ENCODE data around the gene COPA. TPM values are rescaled to one million over a fixed set of nuclear protein-coding genes. Genes with fewer than 3 reads are reported as not detected.

Gene COPA
- total and polyA plus RNA-seq, 2 experiments from 2014 or later = 141 to 151 TPM

DNA sequence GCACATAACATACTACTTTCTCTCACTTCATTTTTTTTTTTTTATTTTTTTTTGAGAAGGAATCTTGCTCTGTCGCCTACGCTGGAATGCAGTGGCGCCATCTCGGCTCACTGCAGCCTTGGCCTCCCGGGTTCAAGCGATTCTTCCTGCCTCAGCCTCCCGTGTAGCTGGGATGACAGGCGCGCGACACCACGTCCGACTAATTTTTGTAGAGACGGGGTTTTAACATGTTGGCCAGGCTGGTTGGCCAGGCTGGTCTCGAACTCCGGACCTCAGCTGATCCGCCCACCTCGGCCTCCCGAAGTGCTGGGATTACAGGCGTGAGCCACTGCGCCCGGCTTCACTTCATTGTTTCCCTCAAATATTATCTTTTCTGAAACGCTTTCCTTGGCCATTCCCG lies 57.5 kb downstream of the COPA start:
- Histone ChIP-seq H2AFZ (no peak overlapping the region), H3K4me3 (no peak overlapping the region)
- TF ChIP-seq, protein P1, sequence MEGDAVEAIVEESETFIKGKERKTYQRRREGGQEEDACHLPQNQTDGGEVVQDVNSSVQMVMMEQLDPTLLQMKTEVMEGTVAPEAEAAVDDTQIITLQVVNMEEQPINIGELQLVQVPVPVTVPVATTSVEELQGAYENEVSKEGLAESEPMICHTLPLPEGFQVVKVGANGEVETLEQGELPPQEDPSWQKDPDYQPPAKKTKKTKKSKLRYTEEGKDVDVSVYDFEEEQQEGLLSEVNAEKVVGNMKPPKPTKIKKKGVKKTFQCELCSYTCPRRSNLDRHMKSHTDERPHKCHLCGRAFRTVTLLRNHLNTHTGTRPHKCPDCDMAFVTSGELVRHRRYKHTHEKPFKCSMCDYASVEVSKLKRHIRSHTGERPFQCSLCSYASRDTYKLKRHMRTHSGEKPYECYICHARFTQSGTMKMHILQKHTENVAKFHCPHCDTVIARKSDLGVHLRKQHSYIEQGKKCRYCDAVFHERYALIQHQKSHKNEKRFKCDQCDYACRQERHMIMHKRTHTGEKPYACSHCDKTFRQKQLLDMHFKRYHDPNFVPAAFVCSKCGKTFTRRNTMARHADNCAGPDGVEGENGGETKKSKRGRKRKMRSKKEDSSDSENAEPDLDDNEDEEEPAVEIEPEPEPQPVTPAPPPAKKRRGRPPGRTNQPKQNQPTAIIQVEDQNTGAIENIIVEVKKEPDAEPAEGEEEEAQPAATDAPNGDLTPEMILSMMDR (IDR thresholded peaks at IDR 0.05; ENCODE audit: poor library complexity) = no peak
- TF ChIP-seq EZH2phosphoT487 (IDR thresholded peaks at IDR 0.05; ENCODE audit: low read depth, severe bottlenecking, unreplicated experiment) = no peak
- no peak for TF ChIP-seq EZH2 (IDR thresholded peaks at IDR 0.05; ENCODE audit: borderline replicate concordance)

DNA sequence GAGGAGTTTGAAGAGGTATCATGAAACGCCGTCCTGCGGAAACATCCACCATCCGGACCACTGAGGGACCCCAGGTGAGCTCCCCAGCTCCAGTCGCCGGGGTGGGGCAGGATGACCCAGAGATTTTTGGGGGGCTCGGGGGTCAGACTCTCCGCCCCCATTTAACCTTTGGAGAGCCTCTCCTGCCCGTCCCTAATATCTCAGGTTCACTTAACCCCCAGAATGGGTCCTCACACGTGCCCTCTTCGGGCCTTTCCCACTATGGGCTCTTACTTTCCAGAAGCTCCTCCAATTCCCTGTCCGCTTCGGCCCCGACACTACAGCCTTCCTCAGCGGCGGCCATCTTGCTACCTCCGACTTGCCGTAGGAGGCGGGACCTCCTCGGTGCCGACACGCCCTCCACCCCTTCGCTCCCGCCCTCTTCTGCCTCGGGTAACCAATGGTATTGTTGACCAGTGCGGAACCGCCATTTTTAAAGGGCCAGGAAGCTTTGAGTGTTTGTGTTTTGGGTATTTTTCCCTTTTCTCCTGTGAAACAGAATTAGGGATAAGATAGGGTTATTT lies 58.2 kb downstream of the COPA start, which contains the start of gene PEX19:
Gene PEX19, minus strand, starts transcription at position 352 of the 563 bp plus-strand sequence. Its CDS starts 9 bp downstream, at position 343.
- peak within 1 kb of the TSS; percentile 86 for H3K4me2 ChIP-seq
- H3K9me3 ChIP-seq (ENCODE audit: low read depth) = no peaks in the 10 kb centered on the region
- no peaks in the 10 kb centered on the region for H3K27me3 ChIP-seq
- peak within 1 kb of the TSS; percentile 88 for H3K27ac ChIP-seq
- peak within 1 kb of the TSS; percentile 55 for H3K4me3 ChIP-seq
- peaks cover 11% of the 10 kb centered on the region for H3K4me1 ChIP-seq (ENCODE audit: insufficient read depth)
- peak within 1 kb of the TSS; percentile 85 for H2AFZ ChIP-seq
- H3K9me2 ChIP-seq (replicated peaks; ENCODE audit: insufficient read depth) = no peaks in the 10 kb centered on the region
- H4K20me1 ChIP-seq (ENCODE audit: insufficient read depth, poor library complexity, severe bottlenecking) = no peaks in the 10 kb centered on the region
- no peaks in the 10 kb centered on the region for H3K36me3 ChIP-seq (replicated peaks; ENCODE audit: insufficient read depth, low read depth)
- DNase-seq (ENCODE audit: low spot score) = peak; percentile 94
- peaks cover 19% of the 10 kb centered on the region for H3K79me2 ChIP-seq
- TF ChIP-seq, protein P1 (IDR thresholded peaks at IDR 0.05; ENCODE audit: poor library complexity) = no peak
- TF ChIP-seq EZH2 (IDR thresholded peaks at IDR 0.05; ENCODE audit: borderline replicate concordance) (no peak), EZH2phosphoT487 (IDR thresholded peaks at IDR 0.05; ENCODE audit: low read depth, severe bottlenecking, unreplicated experiment) (no peak)
- under 1% methylated on average over 26 of the region's 27 CpGs for WGBS (ENCODE audit: low lambda C conversion rate, missing lambda C conversion rate)

More for the DNA sequence above, 57.5 kb downstream of the COPA start:
- peak overlapping the region; percentile 71 for H3K4me2 ChIP-seq
- no peaks in the 10 kb centered on the region for H3K9me3 ChIP-seq (ENCODE audit: low read depth)
- no peak for DNase-seq (ENCODE audit: low spot score)
- WGBS (ENCODE audit: low lambda C conversion rate, missing lambda C conversion rate) = 95% methylated on average over 22 of the region's 23 CpGs
- H3K79me2 ChIP-seq = peaks cover 19% of the 10 kb centered on the region
- no peak overlapping the region for H3K27ac ChIP-seq
- H3K36me3 ChIP-seq (replicated peaks; ENCODE audit: insufficient read depth, low read depth) = peaks cover 2% of the 10 kb centered on the region
- H4K20me1 ChIP-seq (ENCODE audit: insufficient read depth, poor library complexity, severe bottlenecking) = no peaks in the 10 kb centered on the region
- peaks cover 11% of the 10 kb centered on the region for H3K4me1 ChIP-seq (ENCODE audit: insufficient read depth)
- no peaks in the 10 kb centered on the region for H3K27me3 ChIP-seq
- H3K9me2 ChIP-seq (replicated peaks; ENCODE audit: insufficient read depth) = no peaks in the 10 kb centered on the region

DNA sequence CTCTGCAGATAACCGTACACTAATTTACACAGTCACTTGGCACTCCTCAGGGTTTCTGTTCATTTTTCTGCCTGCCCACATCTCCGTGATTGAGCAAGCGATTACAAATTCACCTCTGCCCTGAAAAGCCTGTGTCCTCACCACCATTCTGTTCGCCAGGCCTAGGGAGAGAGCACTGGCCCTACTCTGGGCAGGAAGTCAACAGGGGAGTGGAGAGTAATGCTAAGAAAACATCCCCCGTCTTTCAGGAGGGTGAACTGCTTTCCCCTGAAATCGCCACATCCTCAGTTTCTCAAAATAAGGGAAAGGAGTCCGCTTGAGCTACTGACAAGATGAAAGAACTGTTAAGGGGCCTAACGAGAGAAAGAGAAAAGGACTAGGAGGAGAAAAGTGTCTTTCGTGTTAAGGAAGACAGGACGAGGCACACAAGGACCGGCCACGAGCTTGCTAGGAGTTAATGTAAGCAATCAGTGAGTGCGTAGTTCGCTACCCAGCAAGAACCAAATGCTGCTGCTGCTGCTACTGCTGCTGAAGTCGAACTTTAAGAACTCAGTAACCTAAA lies 58.7 kb downstream of the COPA start:
- DNase-seq (ENCODE audit: low spot score) = peak; percentile 54
- WGBS (ENCODE audit: low lambda C conversion rate, missing lambda C conversion rate) = 9% methylated on average over 15 of the region's 15 CpGs
- H3K36me3 ChIP-seq (replicated peaks; ENCODE audit: insufficient read depth, low read depth) = no peaks in the 10 kb centered on the region
- H3K4me2 ChIP-seq = peak overlapping the region; percentile 86
- H3K4me3 ChIP-seq = peak overlapping the region; percentile 55
- peak overlapping the region; percentile 85 for H2AFZ ChIP-seq
- no peaks in the 10 kb centered on the region for H3K9me3 ChIP-seq (ENCODE audit: low read depth)
- H3K27me3 ChIP-seq = no peaks in the 10 kb centered on the region
- H3K27ac ChIP-seq = peak overlapping the region; percentile 88
- TF ChIP-seq EZH2phosphoT487 (IDR thresholded peaks at IDR 0.05; ENCODE audit: low read depth, severe bottlenecking, unreplicated experiment) (no peak), EZH2 (IDR thresholded peaks at IDR 0.05; ENCODE audit: borderline replicate concordance) (no peak)
- TF ChIP-seq, protein P1 (IDR thresholded peaks at IDR 0.05; ENCODE audit: poor library complexity) = no peak
- no peaks in the 10 kb centered on the region for H3K9me2 ChIP-seq (replicated peaks; ENCODE audit: insufficient read depth)
- peaks cover 11% of the 10 kb centered on the region for H3K4me1 ChIP-seq (ENCODE audit: insufficient read depth)
- no peaks in the 10 kb centered on the region for H4K20me1 ChIP-seq (ENCODE audit: insufficient read depth, poor library complexity, severe bottlenecking)
- peaks cover 19% of the 10 kb centered on the region for H3K79me2 ChIP-seq

Data from hepatocyte (in vitro differentiated cells).